Endothelial cell of umbilical vein (primary cell): ENCODE data around the gene IL6R. TPM values are rescaled to one million over a fixed set of nuclear protein-coding genes. Genes with fewer than 3 reads are reported as not detected.

ENCODE experiments used
- BruUV-seq: library from RNA; stranded (reverse); fragments of 400-500 nt; replicated peaks from 2 replicates; lab custom pipeline; 2021; lab: Mats Ljungman, UMichigan
- CTCF ChIA-PET: fragments of 300-600, 350-600 bp; sonication (Branson Sonifier 250); formaldehyde crosslinking; loops from one replicate; lab custom pipeline; 2021; ENCODE audit warnings: antibody characterized with exemption, inconsistent platforms; lab: Charles Lee
- POLR2A ChIA-PET: fragments of 300-600, 350-600 bp; sonication (Branson Sonifier 250); formaldehyde crosslinking; loops from one replicate; lab custom pipeline; 2021; ENCODE audit warnings: antibody characterized with exemption, inconsistent platforms; lab: Charles Lee
- DNase-seq: peaks from one replicate; pipeline ENCODE4 v3.0.0-alpha.2; 2011; ENCODE audit warnings: low read depth, low spot score
- FAIRE-seq: peaks from 2 replicates; lab custom pipeline; 2011; peaks lifted over from hg19 to GRCh38; lab: Jason Lieb, UNC
- H2AFZ ChIP-seq: 2 replicates; pipeline ENCODE4 v1.6.0; 2012; ENCODE audit warnings: low read depth, low read length, control low read depth, inconsistent platforms
- H3K27ac ChIP-seq: 2 replicates; pipeline ENCODE4 v1.5.1; 2011; ENCODE audit warnings: low read depth, mild to moderate bottlenecking, control low read depth, low read length, moderate library complexity; ENCODE audit not compliant: insufficient read depth
- H3K27me3 ChIP-seq, 2 experiments: 2 replicates each; pipeline versions ENCODE4 v1.6.0 to v1.6.1; 2011; ENCODE audit warnings: low read length in 2 of 2, mixed read lengths in 1 of 2; ENCODE audit not compliant: control insufficient read depth in 2 of 2, insufficient read depth in 2 of 2
- H3K36me3 ChIP-seq, 2 experiments: 2 replicates in 1 of 2; 3 replicates in 1 of 2; pipeline ENCODE4 v1.5.1; 2011; ENCODE audit warnings: low read length in 2 of 2, mild to moderate bottlenecking in 1 of 2, moderate library complexity in 1 of 2; ENCODE audit not compliant: control insufficient read depth in 2 of 2, insufficient read depth in 2 of 2; ENCODE audit errors: extremely low read depth in 1 of 2
- H3K4me1 ChIP-seq: 3 replicates; pipeline ENCODE4 v1.5.1; 2011; ENCODE audit warnings: mild to moderate bottlenecking, low read length; ENCODE audit not compliant: control insufficient read depth, insufficient read depth; ENCODE audit errors: extremely low read depth
- H3K4me2 ChIP-seq: 2 replicates; pipeline ENCODE4 v1.6.1; 2011; ENCODE audit warnings: low read length, control low read depth, mixed read lengths; ENCODE audit not compliant: insufficient read depth
- H3K4me3 ChIP-seq, 3 experiments: fragments of 200-600 bp in 1 of 3; sonication (generic), shearing (Covaris generic) in 1 of 3; replicated peaks in 1 of 3; 2 replicates each; pipeline ENCODE4 v1.5.1; 2011 to 2016; ENCODE audit warnings: control low read depth in 3 of 3, low read length in 3 of 3, mild to moderate bottlenecking in 2 of 3, inconsistent platforms in 1 of 3, low read depth in 1 of 3, moderate library complexity in 1 of 3; ENCODE audit not compliant: insufficient read depth in 1 of 3
- H3K79me2 ChIP-seq: 2 replicates; pipeline ENCODE4 v1.6.0; 2012; ENCODE audit warnings: low read length, inconsistent platforms; ENCODE audit not compliant: control insufficient read depth, insufficient read depth
- H3K9ac ChIP-seq: replicated peaks from 2 replicates; pipeline ENCODE3; 2011; ENCODE audit warnings: low read length, control low read depth; ENCODE audit not compliant: insufficient read depth; ENCODE audit errors: extremely low read depth
- H3K9me1 ChIP-seq: replicated peaks from 3 replicates; pipeline ENCODE4 v1.6.0; 2011; ENCODE audit warnings: mild to moderate bottlenecking, low read length; ENCODE audit not compliant: control insufficient read depth, insufficient read depth; ENCODE audit errors: extremely low read depth
- H3K9me3 ChIP-seq: replicated peaks from 2 replicates; pipeline ENCODE4 v1.5.1; 2012; ENCODE audit warnings: low read length, inconsistent platforms; ENCODE audit not compliant: control insufficient read depth, insufficient read depth
- H4K20me1 ChIP-seq: replicated peaks from 2 replicates; pipeline ENCODE3; 2011; ENCODE audit warnings: mild to moderate bottlenecking, low read length; ENCODE audit not compliant: control insufficient read depth, insufficient read depth; ENCODE audit errors: extremely low read depth
- CTCF ChIP-seq, 2 donors: IDR thresholded peaks; 1 replicate in 1 of 2; 2 replicates in 1 of 2; pipeline ENCODE4 v1.5.1; 2011; ENCODE audit warnings: low read length in 2 of 2, mild to moderate bottlenecking in 2 of 2, moderate library complexity in 2 of 2, control low read depth in 1 of 2, inconsistent platforms in 1 of 2, low read depth in 1 of 2; ENCODE audit not compliant: insufficient read depth in 1 of 2; ENCODE audit errors: extremely low read depth in 1 of 2
- EZH2 ChIP-seq: IDR thresholded peaks from 2 replicates; pipeline ENCODE4 v1.6.1; 2012; ENCODE audit warnings: borderline replicate concordance, low read depth, mild to moderate bottlenecking, moderate library complexity, low read length, inconsistent platforms; ENCODE audit not compliant: severe bottlenecking
- FOS ChIP-seq: IDR thresholded peaks from 2 replicates; pipeline ENCODE4 v1.6.1; 2011; ENCODE audit warnings: mild to moderate bottlenecking, low read length, moderate library complexity, borderline replicate concordance; ENCODE audit not compliant: insufficient read depth
- GATA2 ChIP-seq: IDR thresholded peaks from 2 replicates; pipeline ENCODE4 v1.7.0; 2011; ENCODE audit warnings: low read depth, mild to moderate bottlenecking, moderate library complexity, mixed read lengths, low read length; ENCODE audit not compliant: insufficient read length, insufficient read depth
- JUN ChIP-seq: IDR thresholded peaks from 2 replicates; pipeline ENCODE4 v1.6.1; 2011; ENCODE audit warnings: borderline replicate concordance, low read depth; ENCODE audit not compliant: insufficient read length, insufficient read depth
- MAX ChIP-seq: IDR thresholded peaks from 2 replicates; pipeline ENCODE4 v1.6.1; 2011; ENCODE audit not compliant: insufficient read depth, insufficient read length
- MYC ChIP-seq: IDR thresholded peaks from one replicate; pipeline ENCODE4 v1.6.1; 2011; ENCODE audit warnings: mild to moderate bottlenecking, low read depth, low read length
- POLR2A ChIP-seq: IDR thresholded peaks from 2 replicates; pipeline ENCODE4 v1.6.1; 2012; ENCODE audit warnings: low read depth, mild to moderate bottlenecking, control low read depth, low read length
- POLR2AphosphoS5 ChIP-seq: IDR thresholded peaks from 2 replicates; pipeline ENCODE4 v1.6.1; 2012; ENCODE audit warnings: low read depth, mild to moderate bottlenecking, control low read depth, low read length, moderate library complexity; ENCODE audit not compliant: insufficient read depth
- dilution Hi-C: fragments of 300-500 bp; cut with MboI; formaldehyde crosslinking; loops from one replicate; pipeline ENCODE4 v1.15.0; 2019; ENCODE audit warnings: low sequenced_read_pairs; ENCODE audit not compliant: extremely low pct_ligation_motif_present
- intact Hi-C: fragments of 100-400 bp; cut with micrococcal nuclease; formaldehyde crosslinking; loops from one replicate; pipeline ENCODE4 v1.10.0; 2022
- polyA plus RNA-seq, 4 experiments: library from polyadenylated mRNA; depleted of rRNA in 3 of 4; stranded (reverse) in 3 of 4; unstranded in 1 of 4; fragments of >200 nt; gene quantifications; 2 replicates each; pipeline versions ENCODE4 v1.2.1 to v1.2.3, GENCODE V29; 2011 to 2012; ENCODE audit warnings: missing spikeins in 1 of 4
- total RNA-seq: library from RNA; stranded (reverse); gene quantifications from 2 replicates; pipeline ENCODE4 v1.2.3, GENCODE V29; 2021

The IL6R gene
- total and polyA plus RNA-seq, 2 donors (not counting 3 experiments of a cell fraction or from before 2014, with no cell fraction given), result 4.8 to 5.1 TPM

- CTCF ChIA-PET, result interaction anchor here (2.1 to 4.6 kb wide), 4 partner anchors 9 to 47 kb away, joined by 8 to 40 read pairs (median 24); no protein-coding TSS in a partner anchor
- intact Hi-C loops, result loop anchor here (10.0 kb wide), 1 partner anchor 235 kb away; no protein-coding TSS in a partner anchor
Observed at GRCh38 chr1:154499446-154499845, 94.3 kb downstream of the IL6R start.

DNA sequence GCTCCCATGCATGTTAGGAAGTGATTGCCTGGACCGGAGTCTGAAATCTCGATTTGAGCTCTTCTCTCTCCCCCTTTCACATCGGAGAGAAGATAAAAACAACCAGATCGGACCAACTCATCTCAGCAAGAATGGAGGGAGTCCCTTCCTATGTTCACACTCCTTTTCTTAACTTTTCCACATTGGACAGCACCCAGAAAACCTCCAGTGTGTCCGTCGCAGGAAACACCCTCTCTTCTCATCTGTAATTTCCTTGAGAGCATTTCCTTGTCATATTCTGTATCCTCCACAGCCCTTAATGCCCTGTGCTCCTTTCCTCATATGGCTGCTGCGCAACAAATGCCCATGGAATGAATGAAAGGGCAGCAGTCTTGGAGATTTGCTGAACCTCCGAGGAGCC is 95.4 kb downstream of the IL6R start:
- peak overlapping the region; percentile 74 for H3K27ac ChIP-seq
- no peaks in the 10 kb centered on the region for H3K9me3 ChIP-seq
- TSS peak; percentile 23 for BruUV-seq
- no peak for TF ChIP-seq EZH2
- TF ChIP-seq MYC, result no peak
- TF ChIP-seq FOS, result no peak
- no peak for TF ChIP-seq GATA2
- no peak for TF ChIP-seq MAX
- no peak for TF ChIP-seq POLR2A
- TF ChIP-seq POLR2AphosphoS5, result no peak
- TF ChIP-seq JUN, result no peak
- no peak for TF ChIP-seq CTCF (IDR thresholded peaks at IDR 0.05; ENCODE audit: extremely low read depth in 1 of 2, insufficient read depth in 1 of 2, low read depth in 1 of 2, low read length in 2 of 2)
- H3K36me3 ChIP-seq, result no peaks in the 10 kb centered on the region
- peaks cover 44% of the 10 kb centered on the region for H3K4me1 ChIP-seq
- peaks cover 34% of the 10 kb centered on the region for H3K79me2 ChIP-seq
- no peaks in the 10 kb centered on the region for H4K20me1 ChIP-seq
- POLR2A ChIA-PET, result interaction anchor here (0.5 to 2.9 kb wide), 2 partner anchors 16 to 108 kb away, joined by 6 to 12 read pairs; no protein-coding TSS in a partner anchor
- DNase-seq (peak; percentile 52), FAIRE-seq (peak; percentile 82)
- H3K27me3 ChIP-seq, result no peaks in the 10 kb centered on the region
- no peaks in the 10 kb centered on the region for H3K9me1 ChIP-seq
- intact Hi-C loops (no loop called here), dilution Hi-C loops (no loop called here)
- H3K4me3 ChIP-seq, result peak overlapping the region; percentile 73 to 99 (median 88)
- peak overlapping the region; percentile 89 for H3K9ac ChIP-seq
- H3K4me2 ChIP-seq, result peak overlapping the region; percentile 95
- CTCF ChIA-PET, result interaction anchor here (1.1 to 4.6 kb wide), 8 partner anchors 8 to 45 kb away, joined by 3 to 40 read pairs (median 6); no protein-coding TSS in a partner anchor
- H2AFZ ChIP-seq, result no peak overlapping the region

More at GRCh38 chr1:154499446-154499845, 94.3 kb downstream of the IL6R start:
- peaks cover 38% of the 10 kb centered on the region for H3K79me2 ChIP-seq
- no peaks in the 10 kb centered on the region for H4K20me1 ChIP-seq
- peak overlapping the region; percentile 89 for H3K9ac ChIP-seq
- BruUV-seq, result no TSS peak
- DNase-seq (peak; percentile 44), FAIRE-seq (peak; percentile 95)
- no peak overlapping the region for H2AFZ ChIP-seq
- H3K27me3 ChIP-seq, result no peaks in the 10 kb centered on the region
- H3K9me1 ChIP-seq, result no peaks in the 10 kb centered on the region
- peak overlapping the region in 2 of 3 experiments; percentile 73 to 99 for H3K4me3 ChIP-seq
- POLR2A ChIA-PET, result interaction anchor here (2.9 kb wide), 1 partner anchor 15 kb away, joined by 12 read pairs; no protein-coding TSS in a partner anchor
- peak overlapping the region; percentile 95 for H3K4me2 ChIP-seq
- no peaks in the 10 kb centered on the region for H3K9me3 ChIP-seq
- no peaks in the 10 kb centered on the region for H3K36me3 ChIP-seq
- dilution Hi-C loops, result no loop called here
- peak overlapping the region; percentile 45 for H3K27ac ChIP-seq
- peaks cover 55% of the 10 kb centered on the region for H3K4me1 ChIP-seq
- no peak for TF ChIP-seq GATA2
- peak; percentile 84 for TF ChIP-seq FOS
- TF ChIP-seq POLR2AphosphoS5, result peak; percentile 64
- TF ChIP-seq JUN, result peak; percentile 56
